D341Med (cell line): ENCODE measurements around the gene CHD2.
A peak's percentile ranks its signal among the peaks of the same experiment; 100 is the strongest.

Source experiments
- DNase-seq: peaks from one replicate; pipeline ENCODE4 v3.0.0; 2012; ENCODE audit warnings: low spot score

Gene CHD2

DNA sequence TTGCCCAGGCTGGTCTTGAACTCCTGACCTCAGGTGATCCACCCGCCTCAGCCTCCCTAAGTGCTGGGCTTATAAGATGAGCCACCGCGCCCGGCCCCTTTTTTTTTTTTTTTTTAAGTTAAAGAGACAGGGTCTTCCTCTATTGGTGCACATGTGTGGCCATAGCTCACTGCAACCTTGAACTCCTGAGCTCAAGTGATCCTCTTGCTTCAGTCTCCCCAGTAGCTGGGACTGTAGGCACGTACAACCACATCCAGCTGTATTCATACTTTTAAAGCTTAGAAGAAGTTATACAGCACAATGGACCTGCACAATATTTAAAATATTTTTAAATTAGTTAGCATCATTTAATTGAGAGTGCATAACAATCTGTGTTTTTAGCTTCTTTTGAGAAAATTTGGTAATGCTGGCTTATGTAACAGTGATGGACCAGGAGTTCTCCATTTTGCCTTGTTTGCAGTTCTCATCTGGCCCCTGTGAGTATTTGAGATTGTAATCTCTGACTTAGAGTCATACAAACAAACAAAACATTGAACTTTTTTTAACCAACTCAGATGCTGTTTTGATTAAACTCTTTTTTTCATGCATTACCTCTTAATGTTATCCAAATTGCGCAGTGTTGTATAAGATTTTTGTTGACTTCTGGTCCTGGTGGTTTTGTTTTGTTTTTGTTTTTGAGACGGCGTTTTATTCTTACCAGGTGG, 33.0 kb downstream of the CHD2 start:
- DNase-seq = no peak

GRCh38 chr15:92933831-92934230, 33.7 kb downstream of the CHD2 start:
- no peak for DNase-seq

- no peak for DNase-seq
Observed at GRCh38 chr15:92934716-92935115, 34.6 kb downstream of the CHD2 start.

DNA sequence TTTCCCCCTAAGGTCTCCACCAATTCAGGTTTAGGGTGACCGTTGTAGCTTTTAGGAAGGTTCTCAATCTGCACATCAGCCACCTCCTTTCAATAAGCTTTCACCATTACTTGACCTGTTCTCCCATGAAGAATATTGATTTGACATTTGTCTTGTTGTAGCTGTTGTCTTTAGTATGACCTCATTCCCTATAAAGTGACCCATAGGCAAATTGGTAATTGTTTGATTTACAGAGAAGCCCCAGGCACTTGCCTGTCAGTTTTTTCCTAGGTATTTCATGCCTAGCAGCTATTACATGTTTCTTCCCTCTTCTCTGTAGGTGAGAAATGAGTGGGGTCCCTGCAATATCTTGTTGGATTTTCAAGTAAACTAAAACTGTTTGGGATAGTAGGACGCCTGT, 36.0 kb downstream of the CHD2 start:
- DNase-seq = no peak

DNA sequence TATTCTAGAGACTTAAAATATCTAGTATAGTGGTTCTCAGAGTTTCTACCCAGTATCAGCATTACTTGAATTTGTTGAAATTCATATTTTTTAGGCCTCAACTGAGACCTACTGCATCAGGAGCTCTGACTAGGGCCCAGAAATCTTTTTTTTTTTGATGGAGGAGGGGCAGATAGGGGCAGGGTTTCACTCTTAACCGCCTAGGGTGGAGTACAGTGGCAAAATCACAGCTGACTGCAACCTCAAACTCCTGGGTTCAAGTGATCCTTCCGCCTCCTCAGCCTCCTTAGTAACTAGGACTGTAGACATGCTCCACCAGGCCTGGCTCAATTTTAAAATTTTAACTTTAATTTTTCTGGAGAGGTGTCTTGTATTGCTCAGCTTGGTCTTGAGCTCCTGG, 36.6 kb downstream of the CHD2 start:
- no peak for DNase-seq

DNA sequence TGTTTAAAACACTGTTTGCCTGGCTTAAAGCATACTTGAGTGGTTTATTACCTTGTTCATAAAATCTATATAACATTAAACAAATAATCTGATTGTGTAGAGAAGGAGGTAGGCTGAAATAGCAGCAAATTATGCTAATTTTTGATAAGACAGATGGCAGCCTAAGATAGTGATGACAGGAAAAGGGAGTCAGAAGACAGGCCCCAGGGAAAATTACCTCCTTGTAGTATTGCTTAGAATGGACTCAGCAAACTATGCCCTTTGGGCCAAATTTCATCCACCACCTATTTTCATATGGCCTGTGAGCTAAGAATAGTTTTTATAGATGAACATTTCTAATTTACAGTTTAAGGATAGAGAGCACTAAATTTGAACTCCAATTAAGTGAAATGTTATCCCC, 37.8 kb downstream of the CHD2 start:
- no peak for DNase-seq

DNA sequence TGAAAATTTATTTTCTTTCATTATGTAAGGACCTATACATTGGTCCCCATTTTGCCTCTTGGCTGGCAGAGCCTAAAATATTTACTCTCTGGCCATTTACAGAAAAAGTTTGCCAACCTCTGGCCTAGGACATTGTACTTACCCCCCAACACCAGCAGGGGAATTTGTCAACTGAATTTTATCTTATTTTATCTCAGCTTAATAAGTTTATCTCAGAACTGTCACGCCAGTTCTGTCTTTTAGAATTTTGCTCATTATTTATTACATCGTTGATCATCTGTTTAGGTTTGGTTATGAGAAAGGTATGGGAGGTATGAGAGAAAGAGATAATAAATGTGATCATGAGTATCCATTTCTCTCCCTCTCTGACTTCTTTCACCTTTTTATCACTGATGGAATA, 38.3 kb downstream of the CHD2 start:
- DNase-seq = no peak

- no peak for DNase-seq
Observed at GRCh38 chr15:92941668-92942067, 41.5 kb downstream of the CHD2 start.

- DNase-seq = no peak
Observed at GRCh38 chr15:92942706-92943105, 42.6 kb downstream of the CHD2 start.

- no peak for DNase-seq
Observed at GRCh38 chr15:92943581-92943980, 43.5 kb downstream of the CHD2 start.

GRCh38 chr15:92944946-92945521, 44.9 kb downstream of the CHD2 start:
- DNase-seq = no peak

- no peak for DNase-seq
Observed at GRCh38 chr15:92947071-92947730, 47.1 kb downstream of the CHD2 start.

DNA sequence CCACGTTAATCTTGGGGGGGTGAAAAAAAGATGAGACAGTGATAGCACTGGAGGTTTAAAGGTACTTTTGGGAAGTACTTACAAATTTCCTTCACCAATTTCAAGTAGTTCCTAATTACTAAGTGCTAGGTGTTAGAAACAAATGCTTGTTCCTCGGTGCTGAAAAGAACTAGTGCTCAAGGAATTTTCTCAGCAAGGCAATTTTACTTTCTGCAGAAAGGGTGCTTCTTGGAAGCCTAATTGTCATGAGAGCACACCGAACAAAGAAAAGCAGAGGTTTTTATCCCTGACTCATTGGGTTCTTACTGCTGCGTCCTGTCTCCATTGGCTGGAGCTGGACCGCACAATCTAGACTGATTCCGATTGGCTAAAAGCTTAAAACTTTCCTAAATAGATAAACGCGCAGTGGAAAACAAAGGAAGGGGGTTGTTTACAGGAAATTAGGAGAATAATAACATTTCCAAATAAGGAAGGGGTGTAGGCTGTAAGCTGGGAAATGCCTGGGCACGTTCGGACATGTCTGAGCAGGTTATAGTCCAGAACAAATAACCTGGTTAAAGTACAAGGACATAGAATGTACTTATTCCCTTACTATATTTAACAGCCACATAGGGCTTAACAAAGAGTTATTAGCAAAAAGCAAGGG, 49.6 kb downstream of the CHD2 start:
- no peak for DNase-seq

DNA sequence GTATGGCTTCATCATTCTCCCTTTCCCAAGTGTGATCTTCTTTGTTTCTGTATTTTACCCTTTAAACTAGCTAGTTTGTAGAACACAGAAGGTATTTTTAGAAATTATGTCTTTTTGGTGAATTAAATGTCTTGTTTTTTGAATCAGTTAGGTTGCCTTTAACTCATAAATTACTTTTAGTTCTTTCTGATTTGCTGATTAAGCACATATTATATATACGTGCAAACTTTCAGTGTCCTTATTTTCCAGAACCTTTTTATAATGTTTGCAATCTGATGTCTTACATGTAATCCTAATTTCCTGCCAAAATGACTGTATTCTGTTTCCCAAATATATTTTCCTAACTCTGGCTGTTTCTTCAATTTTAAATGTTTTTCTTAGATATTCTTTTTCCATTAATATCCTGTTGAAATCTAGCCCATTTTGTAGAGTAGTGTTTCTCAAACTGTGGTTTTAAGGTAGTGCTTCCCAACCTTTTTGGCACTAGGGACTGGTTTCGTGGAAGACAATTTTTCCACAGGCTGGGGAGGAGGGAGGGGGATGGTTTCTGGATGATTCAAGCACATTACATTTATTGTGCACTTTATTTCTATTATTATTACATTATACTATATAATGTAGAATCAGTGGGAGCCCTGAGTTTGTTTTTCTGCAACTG, 51.8 kb downstream of the CHD2 start:
- DNase-seq = no peak

DNA sequence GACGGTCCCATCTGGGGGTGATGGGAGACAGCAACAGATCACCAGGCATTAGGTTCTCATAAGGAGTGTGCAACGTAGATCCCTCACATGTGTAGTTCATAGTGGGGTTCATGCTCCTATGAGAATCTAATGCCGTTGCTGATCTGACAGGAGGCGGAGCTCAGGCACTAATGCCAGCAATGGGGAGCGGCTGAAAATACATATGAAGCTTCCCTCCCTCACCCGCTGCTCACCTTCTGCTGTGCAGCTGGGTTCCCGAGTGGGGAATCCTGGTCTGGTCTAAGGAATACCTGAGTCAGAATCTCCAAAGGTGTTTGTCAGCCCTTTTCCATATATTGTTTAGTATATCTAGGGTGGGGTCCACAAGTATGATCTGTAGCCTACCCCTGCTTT, 52.3 kb downstream of the CHD2 start:
- DNase-seq = no peak

GRCh38 chr15:92953566-92953965, 53.4 kb downstream of the CHD2 start:
- DNase-seq = no peak

DNA sequence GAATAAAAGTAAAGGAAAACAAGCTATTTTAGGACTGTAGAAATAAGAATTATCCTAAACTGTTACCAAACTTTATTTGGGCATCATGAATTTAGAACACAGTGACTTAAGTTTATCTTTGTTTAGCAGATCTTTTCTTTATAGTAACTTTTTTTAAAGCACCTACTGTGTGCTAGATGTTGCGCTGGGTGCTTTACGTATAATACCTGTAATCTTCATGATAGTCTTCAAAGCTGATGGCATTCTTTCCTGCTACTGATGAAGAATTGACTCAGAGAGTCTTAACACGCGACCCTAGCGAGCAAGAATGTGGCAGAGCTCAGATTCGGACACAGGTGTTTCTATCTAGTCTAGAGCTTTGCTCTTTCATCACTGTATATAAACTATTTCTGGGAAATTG, 53.9 kb downstream of the CHD2 start:
- no peak for DNase-seq

DNA sequence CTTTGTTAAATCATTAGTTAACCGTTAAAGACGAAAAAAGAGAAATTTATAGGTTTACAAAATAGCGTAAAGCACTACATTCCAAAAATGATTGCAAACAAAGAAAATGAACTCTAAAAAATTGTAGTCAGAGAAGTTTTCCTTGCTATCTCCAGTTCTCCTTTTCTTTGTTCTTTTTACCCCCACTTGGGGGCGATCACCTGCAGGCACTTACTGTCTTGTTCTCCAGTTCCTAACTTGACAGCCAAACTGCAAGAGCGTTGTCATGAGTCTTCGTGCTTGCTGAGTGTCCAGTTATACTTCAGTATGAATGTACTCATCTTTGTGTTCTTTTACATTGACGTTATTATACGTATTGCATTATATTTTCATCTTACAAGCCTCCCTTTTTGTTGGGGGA, 54.5 kb downstream of the CHD2 start:
- DNase-seq = peak; percentile 47

- DNase-seq = no peak
Observed at GRCh38 chr15:92955706-92956105, 55.6 kb downstream of the CHD2 start.

DNA sequence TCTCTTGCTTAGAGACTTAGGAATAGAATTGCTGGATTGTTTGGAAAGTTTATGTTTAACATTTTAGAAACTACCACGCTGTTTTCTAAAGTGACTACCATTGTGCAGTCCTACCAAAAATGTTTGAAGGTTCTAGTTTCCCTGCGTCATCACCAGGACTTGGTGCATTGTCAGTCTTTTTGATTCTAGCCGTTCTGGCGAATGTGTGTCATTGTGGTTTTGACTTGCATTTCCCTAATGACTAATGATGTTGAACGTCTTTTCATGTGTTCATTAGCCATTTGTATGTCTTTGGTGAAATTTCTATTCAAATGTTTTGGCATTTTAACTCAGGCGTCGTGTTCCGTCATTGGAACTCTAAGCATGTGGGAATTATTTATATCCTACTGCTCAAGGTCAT, 58.0 kb downstream of the CHD2 start:
- no peak for DNase-seq

- no peak for DNase-seq
Observed at GRCh38 chr15:92959219-92959618, 59.1 kb downstream of the CHD2 start.

DNA sequence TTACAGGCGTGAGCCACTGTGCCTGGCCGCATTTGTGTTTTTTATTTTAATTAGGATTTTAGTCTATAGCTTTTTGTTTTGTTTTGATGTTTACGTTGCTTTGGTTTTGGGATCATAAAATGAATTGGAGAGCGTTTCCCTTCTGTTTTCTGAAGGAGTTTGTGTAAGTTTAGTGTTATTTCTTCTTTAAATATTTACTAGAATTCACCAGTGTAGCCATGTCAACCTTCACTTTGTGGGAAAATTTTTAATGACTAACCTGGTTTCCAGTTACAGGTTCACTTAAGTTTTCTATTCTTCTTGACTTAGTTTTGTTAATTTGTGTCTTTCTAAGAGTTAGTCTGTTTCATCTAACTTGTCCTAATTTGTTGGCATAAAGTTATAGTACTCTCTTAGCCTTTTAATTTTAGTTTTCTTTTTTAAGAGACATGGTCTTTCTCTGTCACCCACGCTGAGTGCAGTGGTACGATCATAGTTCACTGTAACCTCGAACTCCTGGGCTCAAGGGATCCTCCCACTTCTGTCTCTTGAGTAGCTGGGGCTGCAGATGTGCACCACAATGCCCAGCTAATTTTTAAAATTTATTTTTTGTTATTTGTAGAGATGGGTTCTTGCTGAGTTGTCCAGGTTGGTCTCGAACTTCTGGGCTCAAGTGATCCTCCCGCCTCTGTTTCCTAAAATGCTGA, 61.0 kb downstream of the CHD2 start:
- DNase-seq = no peak
